Hematopoietic multipotent progenitor cell treated with erythropoietin and hydrocortisone succinate and interleukin-3 and kit ligand, for 6 days (in vitro differentiated cells): ENCODE results near the gene RIPOR1.

Experiments used
- DNase-seq: peaks from one replicate; pipeline ENCODE4 v3.0.0-alpha.2; 2015

RIPOR1 gene

GRCh38 chr16:67539271-67539670 is 10.6 kb downstream of the RIPOR1 start:
- DNase-seq: peak; percentile 19

- no peak for DNase-seq
Observed at GRCh38 chr16:67539691-67540635, 11.3 kb downstream of the RIPOR1 start.

- DNase-seq: no peak
Observed at GRCh38 chr16:67540756-67541155, 12.1 kb downstream of the RIPOR1 start.

- peak; percentile 67 for DNase-seq
Observed at GRCh38 chr16:67541391-67542263, 13.0 kb downstream of the RIPOR1 start.

DNA sequence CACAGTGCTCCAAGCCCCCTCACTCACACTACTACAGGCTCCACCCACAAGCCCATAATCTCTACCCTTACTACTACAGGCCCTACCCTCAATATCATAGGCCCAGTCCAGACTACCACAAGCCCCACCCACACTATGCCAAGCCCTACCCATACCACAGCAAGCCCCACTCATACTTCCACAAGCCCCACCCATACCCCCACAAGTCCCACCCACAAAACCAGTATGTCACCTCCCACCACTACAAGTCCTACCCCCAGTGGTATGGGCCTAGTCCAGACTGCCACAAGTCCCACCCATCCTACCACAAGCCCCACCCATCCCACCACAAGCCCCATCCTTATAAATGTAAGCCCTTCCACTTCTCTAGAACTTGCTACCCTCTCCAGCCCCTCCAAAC is 13.8 kb downstream of the RIPOR1 start:
- DNase-seq: peak; percentile 98

GRCh38 chr16:67543036-67543435 is 14.4 kb downstream of the RIPOR1 start:
- peak; percentile 5 for DNase-seq

DNA sequence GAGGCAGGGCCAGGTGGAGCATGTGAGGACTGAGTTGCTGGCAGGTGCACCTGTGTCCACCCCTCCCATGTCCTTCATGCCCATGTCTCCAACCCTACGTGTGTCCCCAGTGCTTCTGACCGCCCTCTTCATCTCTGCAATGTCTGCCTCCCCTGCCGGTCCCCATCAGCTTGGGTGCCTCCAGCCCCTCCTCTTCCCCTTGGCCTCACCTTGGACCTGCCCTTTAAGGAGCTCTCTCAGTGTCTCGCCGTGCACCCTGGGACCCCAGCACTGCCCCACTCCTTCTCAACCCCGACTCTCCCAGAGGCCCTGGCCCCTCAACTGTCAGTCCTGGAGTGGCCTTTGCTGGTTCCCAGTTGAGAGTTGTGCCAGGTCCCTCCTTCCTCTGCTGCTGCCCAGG is 15.0 kb downstream of the RIPOR1 start:
- DNase-seq: peak; percentile 3

- peak; percentile 32 for DNase-seq
Observed at GRCh38 chr16:67544329-67544841, 15.8 kb downstream of the RIPOR1 start.

DNA sequence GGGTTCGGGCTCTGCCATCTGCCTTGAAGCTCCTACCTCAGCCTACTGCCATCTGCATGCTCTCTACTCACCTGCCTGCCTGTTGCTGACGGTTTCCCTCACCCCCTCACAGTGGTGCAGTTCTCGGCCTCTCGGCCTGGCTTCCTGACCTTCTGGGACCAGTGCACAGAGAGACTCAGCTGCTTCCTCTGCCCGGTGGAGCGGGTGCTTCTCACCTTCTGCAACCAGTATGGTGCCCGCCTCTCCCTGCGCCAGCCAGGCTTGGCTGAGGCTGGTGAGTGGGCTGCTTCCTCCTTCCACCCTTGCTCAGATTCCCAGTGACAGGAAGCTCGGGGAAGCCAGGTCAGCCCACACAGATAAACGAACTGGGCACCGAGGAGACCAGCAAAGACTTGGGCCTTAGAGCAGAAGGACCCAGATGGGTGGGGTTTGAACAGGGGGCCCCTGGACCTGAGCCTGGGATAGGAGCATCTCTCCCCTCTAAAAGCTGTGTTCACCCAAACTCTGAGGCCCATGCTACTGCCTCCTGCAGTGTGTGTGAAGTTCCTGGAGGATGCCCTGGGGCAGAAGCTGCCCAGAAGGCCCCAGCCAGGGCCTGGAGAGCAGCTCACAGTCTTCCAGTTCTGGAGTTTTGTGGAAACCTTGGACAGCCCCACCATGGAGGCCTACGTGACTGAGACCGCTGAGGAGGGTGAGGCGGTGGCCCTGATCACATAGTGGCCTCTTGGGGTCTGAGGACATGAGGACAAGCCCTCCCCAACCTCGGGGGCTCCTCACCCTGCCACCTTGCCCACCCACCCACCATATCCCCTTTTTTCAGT is 16.4 kb downstream of the RIPOR1 start:
- no peak for DNase-seq

GRCh38 chr16:67545665-67546024 is 17.0 kb downstream of the RIPOR1 start:
- DNase-seq: no peak

GRCh38 chr16:67546091-67546501 is 17.5 kb downstream of the RIPOR1 start:
- DNase-seq: no peak

GRCh38 chr16:67546761-67547422 is 18.3 kb downstream of the RIPOR1 start:
- DNase-seq: peak; percentile 80

- DNase-seq: peak; percentile 16
Observed at GRCh38 chr16:67547423-67548264, 19.0 kb downstream of the RIPOR1 start.

DNA sequence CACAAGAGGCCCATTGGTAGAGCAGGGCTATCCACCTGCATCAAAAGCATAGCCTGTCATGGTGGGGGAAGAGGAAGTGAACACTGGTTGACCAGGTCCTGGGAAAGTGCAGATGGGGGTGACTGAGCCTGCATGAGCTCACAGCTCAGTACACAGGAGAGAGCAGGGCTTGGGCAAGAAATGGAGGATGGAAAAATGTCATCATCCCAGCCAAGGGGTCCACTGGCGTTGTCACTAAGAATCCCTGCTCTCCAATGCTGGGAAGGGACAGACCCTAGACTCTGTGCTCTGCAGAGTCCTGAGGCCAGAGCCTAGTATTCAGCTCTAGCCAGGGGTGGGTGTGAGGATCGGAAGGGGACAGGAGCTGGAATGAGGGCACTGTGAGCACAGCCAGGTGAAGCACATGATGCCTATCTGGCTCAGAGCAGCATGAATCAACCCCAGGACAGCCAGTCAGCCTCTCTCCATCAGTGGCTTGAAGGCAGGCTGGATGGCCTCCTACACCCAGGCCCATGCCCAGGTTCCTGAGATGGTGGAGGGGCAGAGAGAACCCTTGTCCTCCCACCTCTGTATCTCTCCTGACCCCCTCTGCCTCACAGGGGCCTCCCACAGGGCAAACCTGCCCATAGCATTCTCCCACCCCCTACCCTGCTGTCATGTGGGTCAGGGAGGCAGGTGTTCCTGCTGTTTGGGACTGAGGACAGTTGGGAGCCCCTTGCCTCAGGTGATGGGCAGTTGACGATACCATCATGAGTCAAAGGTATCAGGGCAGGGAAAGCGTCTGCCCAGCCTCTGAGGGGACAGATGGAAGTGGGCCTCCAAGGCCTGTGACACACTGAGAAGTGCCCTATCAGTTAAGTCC is 19.9 kb downstream of the RIPOR1 start:
- peak; percentile 31 for DNase-seq

GRCh38 chr16:67549240-67549639 is 20.6 kb downstream of the RIPOR1 start:
- DNase-seq: no peak

GRCh38 chr16:67549936-67550335 is 21.3 kb downstream of the RIPOR1 start:
- DNase-seq: no peak

DNA sequence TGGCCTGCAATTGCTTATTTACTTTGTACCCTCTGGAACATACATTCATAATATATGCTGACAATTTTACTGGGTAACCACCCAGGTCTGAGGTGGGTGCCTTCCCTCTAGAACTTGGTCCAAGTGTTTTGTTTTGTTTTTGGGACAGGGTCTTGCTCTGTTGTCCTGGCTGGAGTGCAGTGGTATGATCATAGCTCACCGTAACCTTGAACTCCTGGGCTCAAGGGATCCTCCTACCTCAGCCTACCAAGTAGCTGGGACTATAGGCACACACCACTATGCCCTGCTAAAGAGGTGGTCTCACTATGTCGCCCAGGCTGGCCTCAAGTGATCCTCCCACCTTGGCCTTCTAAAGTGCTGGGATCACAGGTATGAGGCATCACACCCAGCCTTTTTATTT is 22.5 kb downstream of the RIPOR1 start:
- no peak for DNase-seq

DNA sequence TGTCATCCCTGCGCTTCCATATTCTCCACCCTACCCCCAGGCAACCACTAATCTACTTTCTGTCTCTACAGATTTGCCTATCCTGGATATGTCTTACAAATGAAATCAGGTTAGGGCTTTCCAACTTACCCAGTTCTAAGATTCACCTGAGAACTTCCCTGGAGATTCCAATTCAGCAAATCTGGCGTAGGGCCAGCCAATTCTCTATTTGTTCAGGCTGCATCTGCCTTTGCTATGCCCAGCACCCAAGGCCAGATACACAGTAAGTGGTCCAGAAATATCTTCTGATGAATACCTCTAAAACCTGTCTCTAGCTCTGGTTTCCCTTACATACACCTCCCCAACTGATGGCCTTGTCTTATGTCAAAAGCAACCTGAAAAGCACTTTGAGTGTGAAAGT is 23.3 kb downstream of the RIPOR1 start:
- DNase-seq: no peak

GRCh38 chr16:67552476-67552875 is 23.8 kb downstream of the RIPOR1 start:
- DNase-seq: no peak

DNA sequence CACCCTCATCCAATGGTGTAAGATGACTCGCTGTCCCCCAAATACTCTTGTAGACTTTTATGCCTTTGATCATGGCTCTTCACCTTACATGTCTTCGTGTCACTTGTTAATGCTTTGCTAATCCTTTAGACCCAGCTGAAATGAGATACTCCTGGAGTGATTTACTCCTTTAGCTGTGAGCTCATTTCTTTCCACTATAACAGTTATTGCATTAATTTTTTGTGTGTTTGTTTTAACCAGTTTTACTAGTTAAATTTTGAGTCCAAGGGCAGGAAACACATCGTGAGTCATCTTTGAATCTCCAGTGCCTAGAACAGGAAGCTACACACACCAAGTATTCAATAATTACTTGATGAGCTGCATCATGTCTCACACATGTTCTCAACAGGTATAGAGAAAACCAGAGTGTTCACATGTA is 27.2 kb downstream of the RIPOR1 start:
- no peak for DNase-seq
